OCI-LY3 (cell line): Measurements from ENCODE around the gene GON4L.

Source experiments
- H2AFZ ChIP-seq: fragments of 200-600, 300-600 bp; shearing (Covaris generic); 2 replicates; pipeline ENCODE4 v1.6.0; 2014; ENCODE audit warnings: antibody characterized with exemption, low read depth, low read length
- H3K27ac ChIP-seq: fragments of 200-600, 300-600 bp; sonication (generic); 2 replicates; pipeline ENCODE4 v1.5.1; 2014; ENCODE audit warnings: mild to moderate bottlenecking, low read length, moderate library complexity, mixed read lengths
- H3K27me3 ChIP-seq: fragments of 200-600, 300-600 bp; sonication (generic); 2 replicates; pipeline ENCODE4 v1.6.1; 2014; ENCODE audit warnings: low read depth, low read length, mixed read lengths
- H3K36me3 ChIP-seq: fragments of 200-600, 300-600 bp; sonication (generic); replicated peaks from 2 replicates; pipeline ENCODE3; 2014; ENCODE audit warnings: low read depth, low read length, mixed read lengths
- H3K4me1 ChIP-seq: fragments of 300-600, 200-600 bp; sonication (generic); 2 replicates; pipeline ENCODE4 v1.6.1; 2014; ENCODE audit warnings: low read length, mixed read lengths
- H3K4me2 ChIP-seq: fragments of 200-600, 300-600 bp; sonication (generic); 2 replicates; pipeline ENCODE4 v1.6.1; 2014; ENCODE audit warnings: low read length, mixed read lengths
- H3K4me3 ChIP-seq: fragments of 300-600, 200-600 bp; sonication (generic); 2 replicates; pipeline ENCODE4 v1.5.1; 2014; ENCODE audit warnings: antibody characterized with exemption, mild to moderate bottlenecking, low read length, moderate library complexity
- H3K79me2 ChIP-seq: fragments of 300-600, 200-600 bp; shearing (Covaris generic); 2 replicates; pipeline ENCODE4 v1.6.1; 2014; ENCODE audit warnings: mild to moderate bottlenecking, low read length, mixed read lengths
- H3K9ac ChIP-seq: fragments of 300-600, 200-600 bp; shearing (Covaris generic); 2 replicates; pipeline ENCODE4 v1.6.0; 2014; ENCODE audit warnings: mild to moderate bottlenecking, low read length, moderate library complexity
- H3K9me3 ChIP-seq: fragments of 200-600, 300-600 bp; shearing (Covaris generic); 2 replicates; pipeline ENCODE4 v1.6.1; 2014; ENCODE audit warnings: low read length, mixed read lengths; ENCODE audit not compliant: insufficient read depth
- H4K20me1 ChIP-seq: fragments of 200-600, 300-600 bp; sonication (generic); 2 replicates; pipeline ENCODE4 v1.6.1; 2016; ENCODE audit warnings: low read length, mixed read lengths; ENCODE audit not compliant: insufficient read depth
- EZH2phosphoT487 ChIP-seq: fragments of 200-600 bp; shearing (Covaris generic); IDR thresholded peaks from 2 replicates; pipeline ENCODE4 v1.6.1; 2018; ENCODE audit warnings: antibody characterized with exemption, mixed run types, low read depth
- TF ChIP-seq, protein P1 (sequence below): fragments of 200-600, 300-600 bp; sonication (generic); IDR thresholded peaks from 2 replicates; pipeline ENCODE4 v1.5.1; 2014; ENCODE audit warnings: antibody characterized with exemption, low read length, low read depth

The GON4L gene

DNA sequence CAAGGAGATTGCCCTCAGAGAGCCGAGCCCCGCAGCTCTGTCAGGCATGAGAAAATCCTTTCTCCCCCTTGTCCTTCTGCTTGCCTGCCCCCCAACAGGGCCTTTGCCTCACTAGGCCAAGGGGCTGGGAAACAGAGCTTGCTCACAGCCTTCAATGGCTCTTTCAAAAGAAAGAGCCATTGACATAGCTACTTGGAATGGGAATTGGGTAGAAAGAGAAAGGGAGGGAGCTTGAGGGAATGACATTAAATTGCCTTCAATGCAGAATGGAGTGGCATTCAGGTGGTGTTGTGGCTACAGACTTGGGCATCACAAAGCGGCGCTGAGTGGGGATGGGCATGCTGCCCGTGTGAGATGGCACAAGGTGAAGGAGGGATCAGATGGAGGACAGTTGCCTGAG, 15.5 kb upstream of the GON4L start:
- Histone ChIP-seq H3K9me3 (no peaks in the 10 kb centered on the region), H3K9ac (no peak overlapping the region), H2AFZ (no peak overlapping the region), H4K20me1 (peaks cover 3% of the 10 kb centered on the region; the same call in 1 of the 2 replicates), H3K4me3 (no peak overlapping the region), H3K4me2 (no peak overlapping the region), H3K27ac (no peak overlapping the region), H3K27me3 (no peaks in the 10 kb centered on the region), H3K36me3 (peaks cover 4% of the 10 kb centered on the region), H3K4me1 (peaks cover 8% of the 10 kb centered on the region; the same call in 1 of the 2 replicates), H3K79me2 (no peaks in the 10 kb centered on the region)
- no peak for TF ChIP-seq EZH2phosphoT487
- TF ChIP-seq, protein P1, sequence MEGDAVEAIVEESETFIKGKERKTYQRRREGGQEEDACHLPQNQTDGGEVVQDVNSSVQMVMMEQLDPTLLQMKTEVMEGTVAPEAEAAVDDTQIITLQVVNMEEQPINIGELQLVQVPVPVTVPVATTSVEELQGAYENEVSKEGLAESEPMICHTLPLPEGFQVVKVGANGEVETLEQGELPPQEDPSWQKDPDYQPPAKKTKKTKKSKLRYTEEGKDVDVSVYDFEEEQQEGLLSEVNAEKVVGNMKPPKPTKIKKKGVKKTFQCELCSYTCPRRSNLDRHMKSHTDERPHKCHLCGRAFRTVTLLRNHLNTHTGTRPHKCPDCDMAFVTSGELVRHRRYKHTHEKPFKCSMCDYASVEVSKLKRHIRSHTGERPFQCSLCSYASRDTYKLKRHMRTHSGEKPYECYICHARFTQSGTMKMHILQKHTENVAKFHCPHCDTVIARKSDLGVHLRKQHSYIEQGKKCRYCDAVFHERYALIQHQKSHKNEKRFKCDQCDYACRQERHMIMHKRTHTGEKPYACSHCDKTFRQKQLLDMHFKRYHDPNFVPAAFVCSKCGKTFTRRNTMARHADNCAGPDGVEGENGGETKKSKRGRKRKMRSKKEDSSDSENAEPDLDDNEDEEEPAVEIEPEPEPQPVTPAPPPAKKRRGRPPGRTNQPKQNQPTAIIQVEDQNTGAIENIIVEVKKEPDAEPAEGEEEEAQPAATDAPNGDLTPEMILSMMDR, result no peak

DNA sequence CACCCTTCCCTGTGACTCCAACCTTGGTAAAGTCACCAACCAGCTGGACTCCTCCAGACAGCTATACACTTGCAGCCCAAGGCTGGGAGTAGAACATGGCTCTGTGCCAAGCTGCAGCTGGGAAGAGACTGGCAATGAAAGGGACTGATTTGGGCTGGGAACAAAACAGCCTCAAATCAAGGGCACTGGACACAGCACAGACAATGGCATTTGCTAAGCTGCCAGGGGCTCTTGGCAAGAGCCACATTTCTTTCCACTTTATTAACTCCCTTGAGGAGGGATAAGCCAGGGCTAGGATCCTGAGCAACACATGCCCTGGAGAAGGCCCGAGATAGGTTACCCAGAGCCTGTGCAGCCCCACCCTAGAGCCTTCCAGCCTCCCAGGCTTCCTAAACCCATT, 14.4 kb upstream of the GON4L start:
- Histone ChIP-seq H3K79me2 (no peaks in the 10 kb centered on the region), H4K20me1 (peaks cover 3% of the 10 kb centered on the region; the same call in 1 of the 2 replicates), H3K4me1 (peaks cover 8% of the 10 kb centered on the region; the same call in 1 of the 2 replicates), H2AFZ (no peak overlapping the region), H3K27me3 (no peaks in the 10 kb centered on the region), H3K9ac (no peak overlapping the region), H3K27ac (no peak overlapping the region), H3K36me3 (peaks cover 4% of the 10 kb centered on the region), H3K9me3 (no peaks in the 10 kb centered on the region), H3K4me3 (no peak overlapping the region), H3K4me2 (no peak overlapping the region)
- no peak for TF ChIP-seq EZH2phosphoT487
- TF ChIP-seq, protein P1, result no peak

DNA sequence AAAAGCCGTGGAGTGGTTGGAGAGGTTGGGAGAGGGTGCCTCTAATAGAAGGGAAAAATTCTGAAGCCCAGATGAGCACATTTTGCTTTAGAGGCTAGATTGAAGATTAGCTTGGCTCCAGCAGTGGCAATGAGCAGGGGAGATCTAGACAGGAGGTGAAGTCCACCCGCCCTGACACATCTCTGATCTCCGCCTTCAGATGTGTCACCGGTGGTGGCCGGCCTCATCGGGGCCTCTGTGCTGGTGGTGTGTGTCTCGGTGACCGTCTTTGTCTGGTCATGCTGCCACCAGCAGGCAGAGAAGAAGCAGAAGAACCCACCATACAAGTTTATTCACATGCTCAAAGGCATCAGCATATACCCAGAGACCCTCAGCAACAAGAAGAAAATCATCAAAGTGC, 10.8 kb upstream of the GON4L start:
- TF ChIP-seq EZH2phosphoT487, result no peak
- TF ChIP-seq, protein P1, result no peak
- H3K4me3 ChIP-seq, result no peak overlapping the region
- no peaks in the 10 kb centered on the region for H3K9me3 ChIP-seq
- H3K4me1 ChIP-seq, result no peaks in the 10 kb centered on the region
- no peak overlapping the region for H3K27ac ChIP-seq
- no peaks in the 10 kb centered on the region; the same call in 1 of the 2 replicates for H3K79me2 ChIP-seq
- H3K4me2 ChIP-seq, result no peak overlapping the region
- no peak overlapping the region for H2AFZ ChIP-seq
- H3K27me3 ChIP-seq, result no peaks in the 10 kb centered on the region
- H3K36me3 ChIP-seq, result peaks cover 4% of the 10 kb centered on the region
- H4K20me1 ChIP-seq, result peaks cover 3% of the 10 kb centered on the region; the same call in 1 of the 2 replicates
- no peak overlapping the region for H3K9ac ChIP-seq

DNA sequence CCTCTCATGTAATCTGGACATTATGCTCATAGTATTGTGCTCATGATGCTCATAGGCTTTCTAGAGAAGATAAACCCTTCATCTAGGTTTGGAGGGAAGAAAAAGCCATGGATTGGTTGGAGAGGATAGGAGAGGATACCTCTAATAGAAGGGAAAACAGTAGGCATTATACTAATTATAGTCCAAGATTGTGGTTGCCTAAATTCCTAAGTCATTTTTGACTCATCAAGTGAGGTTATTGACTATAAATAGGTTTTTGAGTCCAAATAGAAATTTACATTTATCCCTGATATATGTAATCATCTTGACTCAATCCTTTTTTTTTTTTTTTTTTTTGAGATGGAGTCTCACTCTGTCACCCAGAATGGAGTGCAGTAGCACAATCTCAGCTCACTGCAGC, 7.4 kb upstream of the GON4L start:
- TF ChIP-seq, protein P1, result no peak
- TF ChIP-seq EZH2phosphoT487, result no peak
- H3K27me3 ChIP-seq, result no peaks in the 10 kb centered on the region
- peaks cover 14% of the 10 kb centered on the region for H3K4me1 ChIP-seq
- no peak overlapping the region for H3K9ac ChIP-seq
- H3K4me3 ChIP-seq, result no peak overlapping the region
- no peak overlapping the region for H3K27ac ChIP-seq
- H2AFZ ChIP-seq, result no peak overlapping the region
- peaks cover 3% of the 10 kb centered on the region; the same call in 1 of the 2 replicates for H4K20me1 ChIP-seq
- peaks cover 6% of the 10 kb centered on the region for H3K79me2 ChIP-seq
- no peaks in the 10 kb centered on the region for H3K9me3 ChIP-seq
- H3K4me2 ChIP-seq, result no peak overlapping the region
- no peaks in the 10 kb centered on the region for H3K36me3 ChIP-seq
